Gastroesophageal sphincter (tissue), 3 donors: Measurements from ENCODE around the gene CAPN5.

Experiments used
- CTCF ChIP-seq, 4 experiments: fragments of 200-600 bp in 2 of 4; fragments of 450-650 bp in 2 of 4; sonication (generic) in 1 of 4; IDR thresholded peaks; one replicate each; pipeline ENCODE4 v1.5.1; 2017 to 2019; ENCODE audit warnings: antibody characterized with exemption in 4 of 4, mild to moderate bottlenecking in 2 of 4, moderate library complexity in 2 of 4
- EP300 ChIP-seq: sonication (generic); formaldehyde crosslinking; IDR thresholded peaks from one replicate; pipeline ENCODE4 v1.6.1; 2017; ENCODE audit warnings: antibody characterized with exemption, mild to moderate bottlenecking

GRCh38 chr11:77055101-77055561 lies 11.6 kb upstream of the CAPN5 start:
- TF ChIP-seq CTCF (IDR thresholded peaks at IDR 0.05) (no peak), EP300 (no peak)
